Superior temporal gyrus (tissue), 1 donor: ENCODE measurements around the gene PPIF.

Experiments used
- DNase-seq: peaks from one replicate; pipeline ENCODE4 v3.0.0-alpha.2; 2016; ENCODE audit errors: extremely low spot score

The PPIF gene

GRCh38 chr10:79349072-79349491 is 1.8 kb downstream of the PPIF start:
- no peak for DNase-seq

GRCh38 chr10:79349766-79350406 is 2.6 kb downstream of the PPIF start:
- no peak for DNase-seq

GRCh38 chr10:79350407-79351154 is 3.3 kb downstream of the PPIF start:
- DNase-seq: no peak

GRCh38 chr10:79351332-79351731 is 4.1 kb downstream of the PPIF start:
- no peak for DNase-seq

- no peak for DNase-seq
These were observed 5.0 kb downstream of the PPIF start for GRCh38 chr10:79352035-79352877.

- no peak for DNase-seq
These were observed 5.7 kb downstream of the PPIF start for GRCh38 chr10:79353000-79353406.

- DNase-seq: no peak
These were observed 6.5 kb downstream of the PPIF start for GRCh38 chr10:79353726-79354125.

- no peak for DNase-seq
These were observed 6.9 kb downstream of the PPIF start for GRCh38 chr10:79354141-79354540.

GRCh38 chr10:79354615-79355014 is 7.3 kb downstream of the PPIF start:
- DNase-seq: no peak

GRCh38 chr10:79355420-79356017 is 8.2 kb downstream of the PPIF start:
- DNase-seq: no peak

GRCh38 chr10:79356104-79356503 is 8.8 kb downstream of the PPIF start:
- DNase-seq: no peak

GRCh38 chr10:79357180-79357579 is 9.9 kb downstream of the PPIF start:
- DNase-seq: no peak

GRCh38 chr10:79358811-79359210 is 11.5 kb downstream of the PPIF start:
- DNase-seq: no peak

GRCh38 chr10:79359816-79360498 is 12.7 kb downstream of the PPIF start:
- DNase-seq: no peak

GRCh38 chr10:79360499-79361342 is 13.5 kb downstream of the PPIF start:
- no peak for DNase-seq

- no peak for DNase-seq
These were observed 14.6 kb downstream of the PPIF start for GRCh38 chr10:79361726-79362397.

GRCh38 chr10:79367426-79368189 is 20.3 kb downstream of the PPIF start:
- DNase-seq: no peak

- DNase-seq: no peak
These were observed 25.6 kb downstream of the PPIF start for GRCh38 chr10:79372871-79373270.
